Stimulated activated CD8-positive, alpha-beta memory T cell treated with anti-CD3 and anti-CD28 coated beads, Interleukin-7, amount 100 ng/mL, for 24 hours (primary cell): ENCODE data around the gene SLC4A8.
"Not testable (repeated sequence)": the region's sequence is repeated elsewhere in the genome, so short reads cannot be mapped to it uniquely, and the experiment has no call there.

Experiments used
- DNase-seq: peaks from one replicate; pipeline ENCODE4 v3.0.0-alpha.2; 2020; ENCODE audit warnings: low read depth

The SLC4A8 gene

GRCh38 chr12:51429700-51430099 is 5.1 kb downstream of the SLC4A8 start:
- DNase-seq: no peak

DNA sequence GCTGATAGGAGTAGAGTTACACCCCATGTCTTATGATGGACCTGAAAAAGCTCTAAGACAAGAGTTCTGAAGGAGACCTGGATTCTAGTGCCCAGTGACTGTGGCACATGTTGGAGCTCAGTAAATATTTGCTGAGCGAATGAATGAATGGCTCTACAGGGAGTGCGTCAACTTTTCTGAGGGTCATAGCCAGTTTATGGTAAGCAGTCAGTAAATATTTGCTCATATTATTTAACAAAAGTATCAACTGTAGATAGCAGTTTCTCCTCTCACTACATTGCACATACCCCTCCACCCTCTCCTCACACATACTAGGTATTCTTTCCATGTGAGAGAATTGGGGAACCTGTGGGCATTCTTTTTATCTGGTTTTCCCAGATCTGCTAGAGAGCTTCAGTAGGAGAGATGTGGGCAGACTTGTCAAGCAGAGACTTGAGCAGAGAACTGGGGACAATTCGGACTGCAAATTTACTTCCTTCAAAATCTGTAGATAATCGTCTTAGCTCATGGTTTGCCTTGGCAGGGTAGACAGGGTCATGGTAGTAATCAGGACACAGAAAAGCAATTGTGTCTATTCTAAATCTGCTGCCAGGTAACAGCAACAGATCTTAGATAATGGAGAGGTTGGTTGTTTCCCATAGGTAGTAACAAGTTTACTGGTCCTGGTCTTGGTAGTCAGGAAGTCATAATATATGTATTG is 5.7 kb downstream of the SLC4A8 start:
- DNase-seq: no peak

DNA sequence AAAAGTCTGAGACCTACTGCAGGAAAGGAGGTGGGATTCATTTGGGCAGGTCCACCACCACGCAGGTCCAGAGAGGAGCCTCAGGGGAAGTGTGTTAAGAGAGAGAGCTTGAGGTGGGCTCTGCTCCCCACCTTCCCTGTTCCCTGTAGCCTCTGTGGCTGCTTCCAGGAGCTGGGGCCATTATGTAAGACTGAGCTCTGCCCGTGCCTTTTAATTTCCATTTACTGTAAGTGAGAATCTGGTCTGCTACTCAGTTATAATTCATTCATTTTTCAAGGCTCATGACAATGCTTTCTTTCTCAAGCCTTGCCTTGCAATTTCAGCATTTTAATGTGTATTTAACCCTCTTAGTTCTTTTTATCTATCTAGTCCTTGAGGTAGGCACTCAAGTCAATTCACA is 8.3 kb downstream of the SLC4A8 start:
- DNase-seq: no peak

GRCh38 chr12:51434305-51434704 is 9.7 kb downstream of the SLC4A8 start:
- DNase-seq: no peak

- no peak for DNase-seq
These were observed 12.8 kb downstream of the SLC4A8 start for GRCh38 chr12:51437431-51437830.

- no peak for DNase-seq
These were observed 14.7 kb downstream of the SLC4A8 start for GRCh38 chr12:51439330-51439729.

- DNase-seq: no peak
These were observed 17.0 kb downstream of the SLC4A8 start for GRCh38 chr12:51441583-51441982.

DNA sequence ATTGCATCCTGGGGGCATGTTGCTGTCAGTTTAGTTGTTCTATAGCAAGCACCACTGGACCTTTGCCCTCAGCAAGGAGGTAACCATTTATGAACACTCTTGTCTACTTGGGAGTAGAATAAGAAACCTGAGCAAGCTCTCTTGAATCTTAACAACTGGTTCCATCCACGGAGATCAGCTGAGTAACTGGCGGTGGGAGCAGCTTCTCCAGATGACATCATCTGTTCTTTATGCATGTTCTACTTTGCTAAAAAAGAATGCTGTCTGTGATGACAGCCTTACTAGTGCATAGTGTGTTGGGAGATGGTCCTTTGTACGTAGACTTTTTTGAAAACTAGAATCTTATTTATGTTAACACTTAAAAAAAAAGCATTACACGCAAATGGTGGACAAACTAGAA is 17.7 kb downstream of the SLC4A8 start:
- DNase-seq: no peak

DNA sequence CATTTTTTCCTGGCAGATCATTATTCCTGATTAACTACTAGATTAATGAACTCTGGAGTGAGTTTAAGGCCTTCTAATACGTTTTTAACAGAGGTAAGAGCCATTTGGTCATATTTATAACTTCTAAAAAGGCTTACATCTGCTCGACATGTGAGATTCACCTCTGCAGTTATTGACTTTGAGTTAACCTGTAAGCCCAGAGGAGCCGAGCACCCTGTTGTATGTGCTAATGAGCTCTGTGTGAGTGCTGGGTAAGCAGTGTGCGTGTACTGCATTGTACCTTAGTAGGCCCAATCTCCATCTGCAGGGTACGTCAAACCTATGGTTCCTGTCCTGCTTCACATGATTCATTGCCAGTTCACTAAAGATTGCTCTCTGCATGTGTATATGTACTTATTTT is 18.9 kb downstream of the SLC4A8 start:
- no peak for DNase-seq

- DNase-seq: no peak
These were observed 24.1 kb downstream of the SLC4A8 start for GRCh38 chr12:51448618-51449256.

- no peak for DNase-seq
These were observed 25.1 kb downstream of the SLC4A8 start for GRCh38 chr12:51449580-51450246.

DNA sequence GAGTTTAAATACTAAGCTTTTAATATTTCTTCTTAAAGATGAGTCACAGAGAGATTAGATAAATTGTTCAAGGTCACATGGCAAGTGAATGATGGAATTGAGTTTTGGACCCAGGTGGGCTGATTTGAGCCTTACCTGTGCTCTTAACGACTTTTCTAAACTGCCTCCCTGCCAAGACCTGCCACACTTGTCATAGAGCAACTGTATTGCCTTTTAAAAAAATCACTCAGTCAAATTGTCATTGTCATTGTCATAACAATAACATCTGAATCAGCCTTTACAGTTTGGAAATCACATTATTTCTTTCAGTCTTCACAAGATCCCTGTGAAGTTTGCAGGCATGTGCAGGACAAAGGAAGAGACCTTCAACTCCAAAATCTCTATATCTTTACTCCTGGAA is 25.7 kb downstream of the SLC4A8 start:
- DNase-seq: no peak

GRCh38 chr12:51450806-51451205 is 26.2 kb downstream of the SLC4A8 start:
- no peak for DNase-seq

DNA sequence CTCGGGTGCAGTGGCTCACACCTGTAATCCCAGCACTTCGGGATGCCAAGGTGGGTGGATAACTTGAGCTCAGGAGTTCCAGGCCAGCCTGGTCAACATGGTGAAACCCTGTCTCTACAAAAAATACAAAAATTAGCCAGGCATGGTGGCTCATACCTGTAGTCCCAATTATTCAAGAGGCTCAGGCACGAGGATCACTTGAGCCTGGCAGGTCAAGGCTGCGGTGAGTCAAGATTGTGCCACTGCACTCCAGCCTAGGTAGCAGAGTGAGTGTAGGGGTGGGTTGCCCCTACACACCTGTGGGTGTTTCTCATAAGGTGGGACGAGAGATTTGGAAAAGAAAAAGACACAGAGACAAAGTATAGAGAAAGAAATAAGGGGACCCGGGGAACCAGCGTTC is 29.4 kb downstream of the SLC4A8 start:
- not testable (repeated sequence) for DNase-seq

DNA sequence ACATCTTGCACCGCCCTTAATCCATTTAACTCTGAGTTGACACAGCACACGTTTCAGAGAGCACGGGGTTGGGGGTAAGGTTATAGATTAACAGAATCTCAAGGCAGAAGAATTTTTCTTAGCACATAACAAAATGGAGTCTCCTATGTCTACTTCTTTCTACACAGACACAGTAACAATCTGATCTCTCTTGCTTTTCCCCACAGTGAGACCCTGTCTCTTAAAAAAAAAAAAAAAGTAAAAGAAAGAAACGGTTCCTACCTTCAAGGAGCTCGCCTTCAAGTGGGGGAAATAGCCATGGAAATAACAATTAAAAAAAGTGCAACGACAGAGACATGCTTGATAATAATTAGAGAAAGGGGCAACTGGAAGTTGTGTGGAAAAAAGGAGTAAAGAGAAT is 30.4 kb downstream of the SLC4A8 start:
- DNase-seq: not testable (repeated sequence)

- no peak for DNase-seq
These were observed 34.0 kb downstream of the SLC4A8 start for GRCh38 chr12:51458635-51459034.

DNA sequence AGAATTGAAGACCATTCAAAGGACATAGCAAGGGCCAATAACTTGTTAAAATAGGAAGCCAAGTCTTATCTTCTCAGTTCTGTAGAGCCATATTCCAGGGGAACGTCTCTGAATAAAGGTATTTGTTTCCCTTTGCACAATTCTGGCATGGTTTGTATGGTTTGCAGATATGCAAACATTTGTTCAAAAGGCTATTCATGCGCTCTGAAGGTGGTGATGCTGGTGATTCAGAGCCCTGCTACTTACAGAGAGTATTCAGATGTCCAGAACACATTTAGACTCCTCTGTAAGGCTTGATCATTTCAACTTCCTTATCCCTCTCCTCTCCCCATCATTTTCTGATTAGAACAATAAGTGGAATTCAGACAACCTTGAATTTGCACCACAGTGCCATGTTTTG is 35.9 kb downstream of the SLC4A8 start:
- DNase-seq: no peak

DNA sequence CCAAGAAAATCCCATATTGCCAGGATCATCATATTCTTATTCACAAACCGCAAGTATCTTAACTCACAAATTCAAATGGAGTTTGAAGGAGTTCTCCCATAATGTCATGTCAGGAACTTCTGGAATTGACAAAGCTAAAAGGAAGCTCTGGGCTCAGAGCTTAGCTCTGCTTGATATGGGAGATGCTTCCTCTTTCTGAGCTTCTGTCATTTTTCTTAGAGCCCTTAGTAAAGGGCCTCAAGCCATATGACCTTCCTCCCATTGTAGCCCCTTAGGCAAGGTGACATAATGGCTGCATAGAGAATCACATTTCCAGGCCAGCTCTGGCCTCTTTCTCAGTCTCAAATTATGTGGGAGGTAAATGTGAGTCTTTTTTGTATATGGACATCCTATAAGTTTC is 40.9 kb downstream of the SLC4A8 start:
- no peak for DNase-seq

DNA sequence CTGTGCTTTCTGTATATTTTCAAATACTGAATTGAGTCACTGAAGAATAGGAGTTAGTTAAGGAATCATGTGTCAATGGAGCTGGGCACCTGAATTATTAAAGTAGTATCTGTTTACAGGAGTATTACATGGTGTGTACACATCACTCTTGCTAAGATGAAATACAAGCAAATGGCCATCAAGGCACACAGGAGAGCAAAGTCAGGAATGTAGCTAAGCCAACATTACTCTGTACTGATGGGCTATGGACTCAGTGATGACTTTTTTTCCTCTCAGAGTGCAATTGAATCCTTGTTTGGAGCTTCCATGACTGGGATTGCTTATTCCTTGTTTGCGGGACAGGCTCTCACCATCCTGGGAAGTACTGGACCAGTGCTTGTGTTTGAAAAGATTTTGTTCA is 45.5 kb downstream of the SLC4A8 start:
- DNase-seq: no peak

DNA sequence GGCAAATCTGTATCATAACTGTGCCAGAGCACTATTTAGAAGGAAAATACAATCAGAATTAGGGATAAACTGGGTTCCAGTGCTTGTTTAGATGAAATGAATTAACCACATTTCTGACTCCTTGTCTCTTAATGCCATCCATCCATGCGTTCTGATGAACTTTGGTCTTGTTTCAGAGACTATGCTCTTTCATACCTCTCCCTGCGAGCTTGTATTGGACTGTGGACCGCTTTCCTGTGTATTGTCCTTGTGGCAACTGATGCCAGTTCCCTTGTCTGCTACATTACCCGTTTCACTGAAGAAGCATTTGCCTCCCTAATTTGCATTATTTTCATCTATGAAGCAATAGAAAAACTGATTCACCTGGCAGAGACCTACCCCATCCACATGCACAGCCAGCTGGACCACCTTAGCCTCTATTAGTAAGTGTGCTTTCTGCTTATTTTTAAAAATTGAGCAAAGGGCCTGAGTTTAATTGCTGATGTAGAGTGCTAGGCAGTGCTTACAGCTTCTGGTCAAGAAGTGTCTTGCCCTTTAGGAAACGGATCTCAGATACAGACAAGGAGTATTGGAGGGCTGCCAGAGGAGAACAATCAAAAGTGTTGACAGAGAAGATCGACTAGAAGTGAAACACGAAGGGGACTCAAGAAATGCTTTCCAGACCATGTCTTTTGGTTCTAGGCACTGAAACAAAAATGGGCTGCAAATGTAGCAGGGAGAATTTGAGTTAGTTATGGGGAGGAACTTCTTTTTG is 46.7 kb downstream of the SLC4A8 start:
- no peak for DNase-seq

GRCh38 chr12:51472984-51473383 is 48.4 kb downstream of the SLC4A8 start:
- DNase-seq: no peak

- no peak for DNase-seq
These were observed 49.3 kb downstream of the SLC4A8 start for GRCh38 chr12:51473947-51474346.

DNA sequence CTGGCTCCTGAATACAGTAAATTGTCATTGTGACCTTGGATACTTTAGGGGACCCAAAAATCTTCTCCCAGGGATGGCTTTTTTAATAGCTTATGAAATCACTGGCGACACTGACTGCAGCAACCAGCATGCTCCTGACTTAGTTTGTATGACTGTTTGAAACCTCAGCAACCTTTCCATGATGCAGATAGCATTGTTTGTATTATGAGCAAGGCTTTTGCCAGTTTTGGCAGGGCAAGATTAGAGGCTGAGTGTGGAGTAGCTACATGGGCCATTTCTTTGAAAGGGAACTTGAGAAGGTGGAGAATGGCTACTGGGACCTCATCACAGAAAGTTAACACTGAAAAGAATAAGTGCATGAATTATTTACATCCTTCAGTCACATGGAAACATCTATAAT is 50.9 kb downstream of the SLC4A8 start:
- no peak for DNase-seq
